Lower lobe of right lung (tissue), 2 donors: ENCODE results near the gene ATXN1. TPM values are rescaled to one million over a fixed set of nuclear protein-coding genes. Genes with fewer than 3 reads are reported as not detected.

Experiments used
- ATAC-seq, 2 donors: fragments of 200-7000 bp; cut with Tn5 transposase; one replicate each; pipeline ENCODE4 v1.9.1; 2020 to 2022; ENCODE audit warnings: mild to moderate bottlenecking in 2 of 2, moderate library complexity in 2 of 2
- DNase-seq: peaks from one replicate; pipeline ENCODE4 v3.0.0-alpha.2; 2020
- H3K27ac ChIP-seq: fragments of 200-600 bp; one replicate; pipeline ENCODE4 v1.8.0; 2022
- H3K27me3 ChIP-seq: fragments of 200-600 bp; one replicate; pipeline ENCODE4 v1.8.0; 2022; ENCODE audit warnings: low read depth
- H3K36me3 ChIP-seq: fragments of 200-600 bp; one replicate; pipeline ENCODE4 v1.8.0; 2022; ENCODE audit warnings: mild to moderate bottlenecking
- H3K4me1 ChIP-seq: fragments of 200-600 bp; one replicate; pipeline ENCODE4 v1.8.0; 2022
- H3K4me3 ChIP-seq: fragments of 200-600 bp; one replicate; pipeline ENCODE4 v1.8.0; 2022; ENCODE audit warnings: mild to moderate bottlenecking
- H3K9me3 ChIP-seq: fragments of 200-600 bp; one replicate; pipeline ENCODE4 v1.8.0; 2022
- intact Hi-C: fragments of 100-400 bp; cut with DNase I; formaldehyde crosslinking; loops from one replicate; pipeline ENCODE4 v1.11.0; 2022
- total RNA-seq: library from RNA; stranded (reverse); fragmentation: NEBNext Ultra II Directional; extraction: Animal tissue kit (Norgen Biotek cat#: 25700); gene quantifications from one replicate; pipeline ENCODE4 v1.2.1, GENCODE V29; 2021
- TF ChIP-seq, protein P1 (sequence below): fragments of 200-600 bp; IDR thresholded peaks from one replicate; pipeline ENCODE4 v1.8.0; 2022; ENCODE audit warnings: antibody characterized with exemption, mild to moderate bottlenecking
- donor health status: DM: no; HTN: yes; CAD: no; lungs with severe emphysema.

The ATXN1 gene
- total RNA-seq, 1 donor from 2014 or later, result 75.9 TPM

DNA sequence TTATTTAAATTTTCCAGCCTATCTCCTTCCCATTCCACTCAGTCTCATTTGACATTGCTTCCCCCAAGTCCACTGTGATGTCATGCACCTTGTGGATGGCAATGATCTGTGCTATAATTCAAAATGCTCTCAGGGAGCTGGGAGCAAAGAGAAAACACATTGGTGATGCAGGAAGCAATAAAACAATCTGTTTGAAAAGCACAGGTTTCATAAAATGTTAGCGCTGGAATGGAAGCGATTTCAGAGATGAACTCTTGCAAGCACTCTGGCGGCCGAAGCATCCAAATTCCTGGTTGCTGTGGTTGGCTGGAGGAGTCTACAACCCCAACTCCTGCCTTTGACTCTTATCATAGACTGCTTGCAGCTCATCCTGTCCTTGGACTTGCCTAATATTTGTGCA is 355.9 kb downstream of the ATXN1 start:
- ATAC-seq, result no peak
- H3K4me3 ChIP-seq, result no peak overlapping the region
- H3K27me3 ChIP-seq, result no peaks in the 10 kb centered on the region
- H3K4me1 ChIP-seq, result peaks cover 5% of the 10 kb centered on the region
- DNase-seq, result no peak
- no peaks in the 10 kb centered on the region for H3K9me3 ChIP-seq
- H3K27ac ChIP-seq, result no peak overlapping the region
- TF ChIP-seq, protein P1, sequence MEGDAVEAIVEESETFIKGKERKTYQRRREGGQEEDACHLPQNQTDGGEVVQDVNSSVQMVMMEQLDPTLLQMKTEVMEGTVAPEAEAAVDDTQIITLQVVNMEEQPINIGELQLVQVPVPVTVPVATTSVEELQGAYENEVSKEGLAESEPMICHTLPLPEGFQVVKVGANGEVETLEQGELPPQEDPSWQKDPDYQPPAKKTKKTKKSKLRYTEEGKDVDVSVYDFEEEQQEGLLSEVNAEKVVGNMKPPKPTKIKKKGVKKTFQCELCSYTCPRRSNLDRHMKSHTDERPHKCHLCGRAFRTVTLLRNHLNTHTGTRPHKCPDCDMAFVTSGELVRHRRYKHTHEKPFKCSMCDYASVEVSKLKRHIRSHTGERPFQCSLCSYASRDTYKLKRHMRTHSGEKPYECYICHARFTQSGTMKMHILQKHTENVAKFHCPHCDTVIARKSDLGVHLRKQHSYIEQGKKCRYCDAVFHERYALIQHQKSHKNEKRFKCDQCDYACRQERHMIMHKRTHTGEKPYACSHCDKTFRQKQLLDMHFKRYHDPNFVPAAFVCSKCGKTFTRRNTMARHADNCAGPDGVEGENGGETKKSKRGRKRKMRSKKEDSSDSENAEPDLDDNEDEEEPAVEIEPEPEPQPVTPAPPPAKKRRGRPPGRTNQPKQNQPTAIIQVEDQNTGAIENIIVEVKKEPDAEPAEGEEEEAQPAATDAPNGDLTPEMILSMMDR, result no peak
- intact Hi-C loops, result no loop called here
- no peaks in the 10 kb centered on the region for H3K36me3 ChIP-seq

DNA sequence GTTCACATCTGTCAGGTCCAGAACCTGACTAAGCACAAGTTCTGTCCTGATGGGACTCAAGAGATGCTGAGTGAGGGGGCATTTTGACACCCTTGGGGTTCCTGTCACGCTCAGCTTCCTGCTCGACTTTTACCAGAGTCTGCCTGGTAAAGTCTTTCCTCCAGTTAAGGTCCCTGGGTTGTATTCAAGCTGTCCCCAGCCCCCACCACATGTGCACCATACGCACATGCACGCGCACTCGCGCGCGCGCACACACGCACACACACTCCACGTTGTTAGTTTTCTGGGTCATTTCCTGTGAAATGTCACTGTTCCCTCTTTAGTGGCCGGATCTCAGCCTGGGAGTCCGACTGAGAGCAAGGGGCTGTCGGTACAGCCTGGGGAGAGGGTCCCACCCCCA is 356.8 kb downstream of the ATXN1 start:
- intact Hi-C loops, result no loop called here
- ATAC-seq (no peak), DNase-seq (no peak)
- H3K27ac ChIP-seq, result no peak overlapping the region
- H3K36me3 ChIP-seq, result no peaks in the 10 kb centered on the region
- H3K9me3 ChIP-seq, result no peaks in the 10 kb centered on the region
- H3K4me3 ChIP-seq, result no peak overlapping the region
- TF ChIP-seq, protein P1, result no peak
- peaks cover 4% of the 10 kb centered on the region for H3K4me1 ChIP-seq
- H3K27me3 ChIP-seq, result no peaks in the 10 kb centered on the region

DNA sequence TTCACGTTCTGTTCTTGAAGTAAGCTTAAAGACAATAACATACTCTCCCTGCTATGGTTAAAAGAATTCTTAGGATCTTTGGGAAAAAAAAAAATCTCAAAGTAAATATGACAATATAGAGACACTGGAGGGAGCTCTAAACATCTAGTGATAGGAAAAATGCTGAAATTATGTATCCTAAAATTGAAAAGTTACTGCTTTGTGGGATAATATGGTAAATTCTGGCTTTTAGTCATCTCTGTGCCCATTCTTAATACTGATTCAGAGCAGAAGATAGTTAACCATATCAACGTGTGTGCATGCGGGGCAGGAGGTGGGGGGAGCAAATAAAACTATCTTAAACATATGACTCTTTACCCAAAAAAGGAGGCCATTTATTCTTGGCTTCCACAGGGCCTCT is 357.4 kb downstream of the ATXN1 start:
- Histone ChIP-seq H3K4me3 (no peak overlapping the region), H3K27ac (no peak overlapping the region), H3K27me3 (no peaks in the 10 kb centered on the region), H3K4me1 (no peaks in the 10 kb centered on the region), H3K36me3 (no peaks in the 10 kb centered on the region), H3K9me3 (no peaks in the 10 kb centered on the region)
- no peak for ATAC-seq
- intact Hi-C loops, result no loop called here
- TF ChIP-seq, protein P1, result no peak
- no peak for DNase-seq

DNA sequence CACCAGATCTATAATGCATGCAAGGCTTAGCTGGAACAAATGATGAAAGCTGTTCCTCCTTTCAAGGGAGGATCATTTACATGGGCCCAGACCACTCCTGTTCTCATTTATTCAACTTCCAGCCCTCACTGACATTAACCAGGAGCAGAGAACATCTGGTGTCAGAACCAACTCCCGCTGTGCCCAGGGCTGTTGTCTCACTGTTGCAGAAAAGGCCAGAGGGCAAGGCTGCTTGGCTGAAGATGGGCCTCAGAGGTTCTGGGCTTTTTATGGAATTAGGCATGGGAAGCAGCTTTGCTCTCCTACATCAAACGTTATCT is 358.7 kb downstream of the ATXN1 start:
- no peak for DNase-seq
- no peak for ATAC-seq
- intact Hi-C loops, result no loop called here

DNA sequence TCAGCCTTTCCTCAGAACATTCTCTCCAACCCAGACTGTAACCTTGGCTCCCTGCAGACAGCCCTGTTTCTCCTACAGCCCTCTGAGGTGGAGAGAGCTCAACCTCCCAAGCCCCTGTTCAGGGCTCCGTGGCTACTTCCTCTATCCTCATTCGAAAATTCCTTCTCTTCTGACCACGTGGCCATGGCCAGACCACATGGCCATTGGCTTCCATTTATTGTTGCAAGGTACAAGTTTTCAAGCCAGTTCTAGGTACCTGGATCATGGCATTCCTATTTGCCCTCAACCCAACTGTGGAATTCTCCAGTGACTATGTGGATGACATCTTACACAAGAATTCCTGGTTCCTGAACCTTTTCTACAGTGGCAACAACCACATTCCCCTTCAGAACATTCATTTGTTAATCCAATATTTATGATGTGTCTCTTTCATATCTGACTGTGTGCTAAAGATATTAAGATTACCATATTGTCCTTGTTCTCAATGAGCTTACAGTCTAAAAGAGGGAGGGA is 361.0 kb downstream of the ATXN1 start:
- H3K27me3 ChIP-seq, result no peaks in the 10 kb centered on the region
- H3K36me3 ChIP-seq, result no peaks in the 10 kb centered on the region
- H3K4me1 ChIP-seq, result no peaks in the 10 kb centered on the region
- no peak overlapping the region for H3K4me3 ChIP-seq
- TF ChIP-seq, protein P1, result no peak
- no peak overlapping the region for H3K27ac ChIP-seq
- ATAC-seq (no peak), DNase-seq (no peak)
- intact Hi-C loops, result no loop called here
- no peaks in the 10 kb centered on the region for H3K9me3 ChIP-seq

More for the DNA sequence above, 358.7 kb downstream of the ATXN1 start:
- Histone ChIP-seq H3K36me3 (no peaks in the 10 kb centered on the region), H3K9me3 (no peaks in the 10 kb centered on the region), H3K27me3 (no peaks in the 10 kb centered on the region), H3K4me3 (no peak overlapping the region), H3K4me1 (no peaks in the 10 kb centered on the region), H3K27ac (no peak overlapping the region)
- TF ChIP-seq, protein P1, result no peak

DNA sequence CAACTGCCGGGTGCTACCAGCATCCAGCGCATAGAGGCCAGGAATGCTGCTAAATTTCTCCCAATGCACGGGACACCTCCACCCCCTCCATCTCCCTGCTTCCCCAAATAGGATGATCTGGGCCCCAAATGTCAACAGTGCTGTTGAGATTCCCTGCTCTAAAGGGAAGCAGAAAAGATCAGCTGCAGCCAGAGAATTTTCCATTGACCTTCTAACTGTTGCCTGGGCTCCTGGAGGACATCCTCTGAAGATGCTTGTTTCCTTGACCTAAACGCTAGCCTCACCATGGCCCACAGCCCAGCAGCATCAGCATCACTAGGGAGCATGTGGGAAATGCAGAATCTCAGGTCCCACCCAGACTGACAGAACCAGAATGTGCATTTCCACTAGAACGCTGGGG is 361.6 kb downstream of the ATXN1 start:
- intact Hi-C loops, result no loop called here
- H3K36me3 ChIP-seq, result no peaks in the 10 kb centered on the region
- no peak for ATAC-seq

More for the DNA sequence above, 361.6 kb downstream of the ATXN1 start:
- Histone ChIP-seq H3K27ac (no peak overlapping the region), H3K4me1 (no peaks in the 10 kb centered on the region), H3K9me3 (no peaks in the 10 kb centered on the region), H3K27me3 (no peaks in the 10 kb centered on the region), H3K4me3 (no peak overlapping the region)
- TF ChIP-seq, protein P1, result no peak
- DNase-seq, result no peak
